Stimulated activated CD4-positive, alpha-beta T cell treated with anti-CD3 and anti-CD28 coated beads, Interleukin-4, amount 100 ng/mL, for 24 hours (primary cell): ENCODE measurements around the gene HINFP.
A peak's percentile ranks its signal among the peaks of the same experiment; 100 is the strongest.
"Not testable (repeated sequence)": the region's sequence is repeated elsewhere in the genome, so short reads cannot be mapped to it uniquely, and the experiment has no call there.

Experiments used
- DNase-seq: peaks from one replicate; pipeline ENCODE4 v3.0.0-alpha.2; 2020

Gene HINFP

DNA sequence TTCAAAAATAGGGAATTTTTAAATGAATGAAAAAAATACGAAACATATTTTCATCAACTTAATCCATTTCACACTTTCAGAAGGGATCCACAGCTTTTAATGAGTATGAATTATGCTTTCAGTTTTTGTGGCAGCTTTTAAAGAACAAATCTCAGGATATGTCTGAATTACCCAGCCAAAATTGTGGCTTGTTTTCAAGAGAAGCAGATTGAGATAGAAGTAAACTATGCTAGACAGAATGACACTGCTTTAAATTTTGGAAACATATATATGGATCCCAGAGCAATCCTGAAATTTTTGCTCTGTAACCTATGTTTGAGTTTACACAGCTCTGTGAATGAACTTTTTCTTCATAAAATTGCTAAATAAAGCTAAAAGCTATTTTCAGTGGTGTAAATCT is 2.4 kb upstream of the HINFP start:
- no peak for DNase-seq

DNA sequence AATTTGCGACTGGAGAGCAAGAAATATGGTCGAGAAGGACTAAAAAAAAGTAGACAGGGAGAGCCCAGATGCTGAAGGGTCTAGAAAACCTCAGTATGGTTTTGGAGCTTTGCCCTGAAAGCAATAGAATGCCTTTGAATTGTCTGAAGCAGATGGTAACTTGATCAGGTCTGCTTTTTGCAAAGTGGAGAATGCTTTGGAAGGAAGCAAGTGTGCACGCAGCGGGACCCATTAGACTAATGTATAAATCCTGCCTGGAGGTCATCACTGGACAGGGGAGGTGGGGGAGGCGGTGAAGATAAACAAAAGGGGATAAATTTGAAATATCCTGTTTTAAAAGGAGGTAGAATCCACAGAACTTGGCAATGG is 757 bp upstream of the HINFP start:
- no peak for DNase-seq

DNA sequence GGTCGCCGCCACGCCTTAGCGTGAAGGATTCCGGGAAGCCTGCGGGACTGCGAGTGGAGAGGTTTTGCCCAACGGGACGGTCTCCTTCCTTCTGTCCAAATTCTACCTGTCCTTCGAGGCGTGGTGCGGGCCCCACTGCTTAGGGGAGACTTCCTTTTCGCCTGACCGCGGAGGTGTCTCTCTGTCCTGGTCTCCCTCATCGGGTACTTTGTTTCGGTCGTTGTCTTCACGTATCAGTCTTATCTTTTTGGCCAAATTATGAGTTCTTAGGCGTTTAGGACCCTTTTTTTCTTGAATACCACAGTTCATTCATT is 388 bp downstream of the HINFP start:
- DNase-seq: no peak

DNA sequence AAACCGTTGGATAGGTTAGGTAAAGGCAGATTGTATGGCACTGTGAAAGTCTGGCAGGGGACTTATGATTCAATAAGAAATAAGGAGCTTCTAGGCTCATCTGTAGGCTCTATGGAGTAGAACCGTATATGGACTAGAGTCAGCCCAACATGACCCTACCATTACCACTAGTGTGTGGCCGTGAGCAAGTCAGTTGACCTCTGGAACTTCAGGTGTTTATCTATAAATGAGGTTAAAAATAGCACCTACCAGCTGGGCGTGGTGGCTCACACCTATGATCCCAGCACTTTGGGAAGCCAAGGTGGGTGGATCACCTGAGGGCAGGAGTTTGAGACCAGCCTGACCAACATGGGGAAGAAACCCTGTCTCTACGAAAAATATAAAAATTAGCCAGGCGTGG is 4.4 kb downstream of the HINFP start:
- DNase-seq: no peak

DNA sequence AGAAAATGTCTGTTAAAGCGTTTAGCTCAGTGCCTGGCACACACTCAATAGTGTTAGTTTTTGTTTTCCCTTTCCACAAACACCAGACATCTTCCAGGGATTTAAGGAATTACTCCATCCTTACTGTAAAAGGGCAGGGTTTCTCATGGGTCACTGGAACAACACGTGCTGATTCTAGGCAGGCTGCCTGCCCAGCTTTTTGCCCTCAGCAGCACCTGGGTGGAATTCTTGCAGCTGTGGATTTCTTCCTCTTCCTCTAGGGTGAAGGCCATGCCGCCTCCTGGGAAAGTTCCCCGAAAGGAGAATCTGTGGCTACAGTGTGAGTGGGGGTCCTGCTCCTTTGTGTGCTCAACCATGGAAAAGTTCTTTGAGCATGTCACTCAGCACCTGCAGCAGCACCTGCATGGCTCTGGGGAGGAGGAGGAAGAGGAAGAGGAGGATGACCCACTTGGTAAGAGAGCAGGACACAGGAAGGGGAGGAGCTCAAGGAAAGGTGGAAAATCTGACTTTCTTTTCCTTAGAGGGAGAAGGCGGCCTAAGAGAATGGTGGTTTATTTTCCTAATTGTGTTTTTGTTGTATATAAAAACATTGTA is 5.4 kb downstream of the HINFP start:
- no peak for DNase-seq

DNA sequence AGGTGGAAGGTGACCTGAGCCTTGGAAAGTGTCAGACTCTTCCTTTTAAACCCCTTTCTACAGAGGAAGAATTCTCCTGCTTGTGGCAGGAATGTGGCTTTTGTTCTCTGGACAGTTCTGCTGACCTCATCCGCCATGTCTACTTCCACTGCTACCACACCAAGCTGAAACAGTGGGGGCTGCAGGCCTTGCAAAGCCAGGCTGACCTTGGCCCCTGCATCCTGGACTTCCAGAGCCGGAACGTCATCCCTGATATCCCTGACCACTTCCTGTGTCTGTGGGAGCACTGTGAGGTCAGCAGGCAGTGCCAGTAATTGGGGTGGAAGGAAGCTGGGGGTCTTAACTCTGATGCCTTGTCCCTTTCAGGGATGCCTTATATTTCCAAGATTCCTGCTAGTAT is 9.3 kb downstream of the HINFP start:
- no peak for DNase-seq

DNA sequence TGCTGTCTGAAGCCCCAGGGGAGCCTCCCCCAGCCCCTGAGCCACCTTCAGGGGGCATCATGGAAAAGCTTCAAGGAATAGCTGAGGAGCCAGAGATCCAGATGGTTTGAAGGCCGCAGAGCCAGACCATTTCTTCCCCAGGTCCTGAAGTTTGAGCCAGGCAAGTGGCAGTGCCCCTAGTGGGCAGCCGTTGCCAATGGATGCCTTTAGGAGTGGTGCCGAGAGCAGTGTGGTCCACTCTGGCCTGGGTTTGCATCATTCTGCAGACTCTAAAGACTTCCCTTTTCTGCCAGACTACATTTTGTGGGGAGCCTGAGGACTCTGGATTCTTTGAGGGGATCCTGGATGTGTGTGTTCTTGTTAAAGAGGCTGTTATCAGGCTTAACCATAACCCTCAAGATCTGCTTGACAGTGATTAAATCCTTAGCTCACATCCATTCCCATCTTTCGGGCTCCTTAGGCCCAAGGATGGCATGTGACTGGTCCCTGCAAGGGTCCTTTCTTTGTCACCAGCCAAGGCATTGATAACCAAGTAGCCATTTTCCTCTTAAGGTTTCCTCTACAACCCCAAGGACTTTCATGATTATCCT is 13.1 kb downstream of the HINFP start:
- no peak for DNase-seq

DNA sequence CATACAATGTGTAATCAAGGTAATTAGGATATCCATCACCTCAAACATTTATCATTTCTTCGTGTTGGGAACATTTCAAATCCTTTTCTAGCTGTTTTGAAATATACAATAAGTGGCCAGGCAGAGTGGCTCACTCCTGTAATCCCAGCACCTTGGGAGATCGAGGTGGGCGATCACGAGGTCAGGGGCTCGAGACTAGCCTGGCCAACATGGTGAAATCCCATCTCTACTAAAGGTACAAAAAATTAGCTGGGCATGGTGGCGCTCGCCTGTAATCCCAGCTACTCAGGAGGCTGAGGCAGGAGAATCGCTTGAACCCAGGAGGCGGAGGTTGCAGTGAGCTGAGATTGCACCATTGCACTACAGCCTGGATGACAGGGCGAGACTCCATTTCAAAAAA is 17.9 kb downstream of the HINFP start:
- DNase-seq: not testable (repeated sequence)

DNA sequence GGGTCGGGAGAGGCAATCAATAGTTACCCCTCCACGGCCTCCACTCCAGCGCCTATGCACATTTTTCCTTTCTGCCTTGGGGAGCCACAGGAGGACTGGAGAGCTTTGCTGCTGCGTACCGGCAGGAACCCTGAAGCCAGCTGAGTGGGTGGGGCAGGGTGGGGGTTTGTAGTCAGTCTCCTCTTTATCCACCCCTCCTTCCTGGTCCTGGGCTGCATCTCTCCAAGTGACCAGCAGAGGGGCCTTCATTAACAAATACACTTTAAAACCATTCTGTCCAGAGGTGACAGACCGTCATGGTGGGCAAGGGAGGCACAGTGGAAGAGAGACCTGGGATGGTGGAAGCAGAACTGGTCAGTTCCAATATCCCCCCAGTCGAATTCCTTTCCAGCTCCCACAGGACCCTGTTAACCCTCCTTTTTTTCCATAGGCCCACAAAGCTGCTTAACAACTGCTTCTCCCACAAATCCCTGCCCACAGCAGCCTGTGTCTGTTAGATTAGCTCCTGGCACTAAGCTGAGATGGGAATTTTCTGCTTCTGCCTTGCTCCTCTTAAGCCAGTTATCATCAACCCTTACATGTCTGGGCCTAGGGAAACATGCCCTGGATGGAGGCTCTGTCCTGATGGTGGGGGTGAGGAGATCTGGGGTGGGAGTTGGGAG is 23.6 kb downstream of the HINFP start:
- DNase-seq: peak; percentile 20

DNA sequence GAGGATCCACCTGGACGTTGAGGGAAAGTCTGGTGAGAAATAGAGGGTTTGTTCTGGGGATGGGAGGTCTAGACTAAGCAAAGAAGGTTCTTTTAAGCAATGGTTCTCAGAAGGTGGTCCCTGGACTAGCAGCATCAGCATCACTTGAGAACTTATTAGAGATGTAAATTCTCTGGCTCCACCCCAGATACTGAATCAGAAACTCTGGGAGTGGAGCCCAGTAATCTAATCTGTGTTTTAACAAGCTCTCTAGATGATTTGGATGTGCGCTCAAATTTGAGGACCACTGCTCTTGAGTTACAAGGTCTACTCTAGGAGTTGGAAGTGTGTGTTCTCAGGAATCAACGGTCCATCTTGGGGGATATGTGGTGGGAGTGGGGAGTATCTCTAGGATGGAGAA is 24.2 kb downstream of the HINFP start:
- DNase-seq: no peak

DNA sequence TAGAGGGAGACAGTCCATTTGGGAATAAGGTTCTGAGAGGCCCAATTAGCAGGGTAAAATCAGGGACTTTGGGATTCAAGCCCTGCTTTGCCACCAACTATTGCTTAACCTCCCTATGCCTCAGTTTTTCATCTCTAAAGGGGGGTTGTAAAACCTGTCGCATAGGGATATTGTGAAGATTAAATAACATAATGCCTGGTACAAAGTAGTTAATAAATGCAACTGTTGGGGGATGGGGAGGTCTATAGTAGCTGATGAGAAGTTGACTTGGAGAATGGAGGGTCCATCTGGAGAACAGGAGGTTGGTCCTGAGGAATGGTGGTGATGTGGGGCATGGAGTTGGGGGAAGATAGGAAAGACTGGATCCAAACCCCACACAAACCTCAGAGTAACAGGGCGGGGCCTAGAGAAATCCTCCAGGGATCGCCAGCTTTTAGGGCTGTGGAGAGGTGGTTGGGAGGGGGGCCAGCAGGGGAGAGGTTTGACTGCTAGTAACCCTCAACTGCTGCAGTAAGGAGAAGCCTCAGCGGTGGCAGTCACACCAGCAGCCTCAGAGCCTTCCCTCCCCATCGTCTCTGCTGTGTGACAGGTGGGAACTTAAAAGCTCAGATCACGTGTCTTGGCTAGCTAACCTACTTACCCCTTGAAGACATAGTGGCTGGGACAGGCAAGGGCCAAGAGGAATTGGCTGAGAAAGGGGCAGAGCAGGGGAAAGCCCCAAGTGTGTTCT is 26.4 kb downstream of the HINFP start:
- DNase-seq: no peak

DNA sequence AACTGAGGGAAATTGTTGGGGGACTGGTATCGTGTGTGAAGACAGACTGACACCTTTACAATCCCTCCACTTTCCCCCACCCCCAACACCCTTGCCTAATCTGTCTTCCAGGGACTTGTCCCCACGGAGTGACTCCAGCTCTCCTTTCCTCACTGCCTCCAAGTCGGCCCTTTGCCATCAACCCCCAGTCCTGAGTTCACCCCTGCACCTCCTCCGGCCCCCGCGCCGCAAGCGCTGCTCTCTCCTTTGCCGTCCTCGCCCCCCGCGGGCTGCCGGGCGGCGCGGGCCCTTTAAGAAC is 27.3 kb downstream of the HINFP start:
- no peak for DNase-seq

DNA sequence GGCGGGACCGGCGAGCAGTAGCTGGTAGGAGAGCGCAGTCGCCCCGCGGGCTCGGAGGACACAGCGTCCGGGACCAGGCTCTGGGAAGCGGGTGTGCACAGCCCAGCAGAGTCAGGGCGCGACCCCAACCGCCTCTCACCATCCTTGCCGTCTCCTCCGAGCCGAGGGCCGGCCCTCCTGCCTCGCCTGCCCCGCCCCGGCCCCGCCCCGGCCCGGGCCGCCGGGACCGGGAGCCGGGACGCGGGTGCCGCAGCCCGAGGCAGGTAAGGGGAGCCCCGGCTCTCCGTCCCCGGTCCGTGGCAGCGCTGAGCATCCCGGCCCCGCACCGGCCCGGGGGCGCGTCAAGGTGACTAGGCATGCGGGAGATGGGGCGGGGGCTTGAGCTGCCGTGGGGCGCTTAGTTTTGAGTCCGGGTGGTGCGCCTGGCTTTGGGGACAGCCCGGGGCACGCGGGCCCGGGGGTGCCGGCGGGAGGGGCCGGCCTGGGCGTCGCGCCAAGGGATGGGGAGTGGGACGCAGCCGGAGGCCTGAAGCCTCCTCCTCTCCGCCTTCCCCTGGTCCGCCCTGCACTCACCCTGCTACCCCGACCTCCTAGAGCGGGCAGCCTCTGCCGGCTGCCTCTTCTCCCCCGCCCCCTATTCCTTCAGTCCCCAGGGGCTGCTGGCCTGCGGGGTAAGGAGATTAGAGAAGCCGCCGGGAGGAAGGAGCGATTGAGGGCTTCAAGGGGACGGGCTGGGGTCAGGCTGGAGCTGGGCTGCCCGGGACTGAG is 27.8 kb downstream of the HINFP start, which contains the start of gene ABCG4:
ABCG4 (plus strand) TSS at position 35 of the 768 bp plus-strand sequence. CDS start 914 bp downstream, outside the sequence.
- peak; percentile 12 for DNase-seq

DNA sequence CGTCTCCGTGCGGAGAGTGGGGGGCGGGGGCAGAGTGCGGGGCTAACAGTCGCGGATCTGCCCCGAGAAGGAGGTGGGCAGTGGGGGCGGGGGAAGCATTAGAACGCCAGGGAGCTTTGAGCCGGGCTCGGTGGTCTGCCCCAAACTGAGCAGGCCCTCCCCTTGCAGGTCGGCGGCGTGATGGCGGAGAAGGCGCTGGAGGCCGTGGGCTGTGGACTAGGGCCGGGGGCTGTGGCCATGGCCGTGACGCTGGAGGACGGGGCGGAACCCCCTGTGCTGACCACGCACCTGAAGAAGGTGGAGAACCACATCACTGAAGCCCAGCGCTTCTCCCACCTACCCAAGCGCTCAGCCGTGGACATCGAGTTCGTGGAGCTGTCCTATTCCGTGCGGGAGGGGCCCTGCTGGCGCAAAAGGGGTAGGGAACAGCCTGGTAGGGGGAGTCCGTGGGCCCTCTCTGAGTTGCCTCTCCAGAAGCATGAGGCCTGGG is 28.5 kb downstream of the HINFP start:
- DNase-seq: no peak

DNA sequence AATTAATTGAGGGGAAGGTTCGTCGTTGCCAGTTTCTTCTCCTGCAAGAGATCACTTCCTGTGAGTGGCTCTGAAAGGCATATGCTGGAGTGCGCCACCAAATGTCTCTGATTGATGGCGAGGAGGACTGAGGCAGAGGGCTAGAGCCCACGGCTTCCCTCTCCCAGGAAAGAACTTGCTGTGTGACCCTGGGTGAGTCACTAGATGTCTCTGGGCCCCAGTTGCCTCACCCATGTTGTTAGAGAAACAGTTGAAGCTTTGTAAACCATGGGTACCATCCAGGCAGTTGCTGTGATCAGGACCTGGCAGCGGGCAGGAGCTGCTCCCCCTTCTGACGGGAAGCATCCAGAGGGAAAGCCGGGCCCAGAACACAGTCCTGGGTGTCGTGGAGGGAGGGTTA is 30.7 kb downstream of the HINFP start:
- no peak for DNase-seq

DNA sequence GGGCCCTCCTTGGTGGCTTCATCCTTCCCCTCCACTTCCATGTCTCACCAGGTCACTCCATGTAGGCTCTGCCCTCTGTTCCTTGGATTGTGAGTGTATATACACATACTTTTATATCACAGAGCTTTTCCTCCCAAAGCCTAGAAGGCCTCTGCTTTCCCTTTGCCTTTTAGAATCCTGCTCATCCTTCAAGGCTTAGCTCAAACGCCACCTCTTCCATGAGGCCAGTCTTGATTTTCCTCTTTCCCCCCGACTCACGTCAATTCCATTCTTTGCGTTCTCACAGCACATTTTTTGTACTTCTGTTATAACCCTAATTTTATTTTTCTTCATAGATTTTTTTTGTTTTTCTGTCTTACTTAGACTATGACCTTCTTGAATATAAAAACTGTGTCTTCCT is 31.2 kb downstream of the HINFP start:
- DNase-seq: no peak

DNA sequence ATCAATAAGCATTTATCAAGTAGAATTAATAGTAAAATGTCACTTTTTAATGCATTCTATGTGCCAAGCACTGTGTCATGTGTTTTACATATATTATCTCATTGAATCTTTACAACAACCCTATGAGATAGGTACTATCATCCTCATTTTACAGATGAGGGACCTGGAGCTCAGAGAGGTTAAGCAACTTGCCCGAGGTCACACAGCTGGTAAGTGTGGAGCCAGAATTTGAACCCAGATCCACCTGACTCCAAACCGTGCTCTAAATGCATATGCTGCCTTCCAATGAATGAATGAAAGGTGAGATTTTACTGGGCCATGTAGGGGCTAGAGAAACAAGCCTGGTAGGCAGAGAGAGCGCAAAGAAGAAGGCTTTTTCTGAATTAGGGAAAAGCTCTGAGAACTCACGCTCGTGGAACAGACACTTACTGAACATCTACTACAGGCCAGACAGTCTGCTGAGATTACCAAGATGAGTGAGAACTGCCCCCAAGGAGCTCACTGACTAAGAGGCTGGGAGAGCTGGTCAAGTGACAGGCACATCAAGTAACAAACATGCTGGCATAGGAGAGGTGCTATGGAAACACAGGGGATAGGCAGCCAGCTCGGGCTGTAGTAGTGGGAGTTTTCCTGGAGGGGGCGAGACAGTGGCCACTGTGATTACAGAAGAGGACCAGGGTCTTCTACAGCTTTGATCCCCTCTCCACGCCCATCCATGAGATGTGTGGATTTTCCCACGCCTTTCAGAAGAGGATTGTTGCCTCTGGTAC is 31.9 kb downstream of the HINFP start:
- no peak for DNase-seq

DNA sequence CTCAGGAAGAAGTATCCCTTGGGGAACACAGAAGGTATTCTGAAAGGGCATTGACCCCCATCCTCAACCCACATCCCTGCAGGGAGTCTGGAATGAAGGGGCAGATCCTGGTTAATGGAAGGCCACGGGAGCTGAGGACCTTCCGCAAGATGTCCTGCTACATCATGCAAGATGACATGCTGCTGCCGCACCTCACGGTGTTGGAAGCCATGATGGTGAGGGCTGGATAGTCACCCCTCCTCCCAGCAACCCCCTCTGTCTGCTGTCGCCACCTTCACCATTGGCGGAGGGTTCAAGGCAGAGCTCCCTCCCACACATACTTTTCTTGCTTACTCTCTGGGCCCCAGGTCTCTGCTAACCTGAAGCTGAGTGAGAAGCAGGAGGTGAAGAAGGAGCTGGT is 32.8 kb downstream of the HINFP start:
- no peak for DNase-seq

DNA sequence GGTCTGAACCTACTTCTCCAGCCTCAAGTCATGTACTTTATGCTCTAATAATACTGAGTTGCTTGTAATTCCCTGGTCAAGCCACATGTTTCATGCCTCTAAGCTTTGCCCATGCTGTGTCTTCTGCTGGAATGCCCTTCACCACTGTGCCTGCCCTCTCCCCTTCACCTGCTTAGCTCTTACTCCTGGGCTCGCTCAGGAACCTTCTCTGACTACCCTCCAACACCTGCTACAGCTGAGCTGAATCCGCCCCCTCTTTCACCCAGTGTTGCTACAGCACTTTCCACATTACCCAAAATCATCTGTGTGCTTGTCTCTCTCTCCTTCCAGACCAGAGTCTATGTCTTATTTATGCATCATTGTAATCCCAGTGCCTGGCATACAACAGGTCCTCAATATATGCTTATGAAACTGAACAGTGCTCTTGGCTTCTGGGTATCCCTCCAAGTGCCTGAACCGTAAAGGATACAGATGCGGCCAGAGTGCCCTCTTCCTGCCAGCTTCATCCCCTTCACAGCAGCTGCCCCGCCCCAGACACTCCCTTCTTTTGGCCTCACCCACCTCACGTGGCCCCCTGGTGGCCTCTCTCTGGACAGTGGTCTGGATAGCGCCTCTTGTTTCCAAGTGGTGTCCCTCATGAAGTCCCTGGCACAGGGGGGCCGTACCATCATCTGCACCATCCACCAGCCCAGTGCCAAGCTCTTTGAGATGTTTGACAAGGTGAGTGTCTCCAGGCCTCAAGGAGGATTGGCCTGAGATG is 34.5 kb downstream of the HINFP start:
- no peak for DNase-seq

DNA sequence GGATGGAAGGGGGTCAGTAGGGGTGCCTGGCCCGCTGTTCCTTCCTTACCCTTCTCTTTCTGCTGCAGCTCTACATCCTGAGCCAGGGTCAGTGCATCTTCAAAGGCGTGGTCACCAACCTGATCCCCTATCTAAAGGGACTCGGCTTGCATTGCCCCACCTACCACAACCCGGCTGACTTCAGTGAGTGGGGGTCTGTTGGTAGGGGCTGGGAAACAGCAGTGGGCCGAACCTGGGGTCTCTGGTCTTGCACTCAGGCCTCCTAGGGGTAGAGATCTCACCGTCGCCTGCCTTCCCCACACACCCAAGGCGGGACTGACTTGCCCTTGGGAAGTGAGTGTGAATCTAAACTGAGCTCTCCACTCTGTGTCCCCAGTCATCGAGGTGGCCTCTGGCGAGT is 35.1 kb downstream of the HINFP start:
- no peak for DNase-seq

DNA sequence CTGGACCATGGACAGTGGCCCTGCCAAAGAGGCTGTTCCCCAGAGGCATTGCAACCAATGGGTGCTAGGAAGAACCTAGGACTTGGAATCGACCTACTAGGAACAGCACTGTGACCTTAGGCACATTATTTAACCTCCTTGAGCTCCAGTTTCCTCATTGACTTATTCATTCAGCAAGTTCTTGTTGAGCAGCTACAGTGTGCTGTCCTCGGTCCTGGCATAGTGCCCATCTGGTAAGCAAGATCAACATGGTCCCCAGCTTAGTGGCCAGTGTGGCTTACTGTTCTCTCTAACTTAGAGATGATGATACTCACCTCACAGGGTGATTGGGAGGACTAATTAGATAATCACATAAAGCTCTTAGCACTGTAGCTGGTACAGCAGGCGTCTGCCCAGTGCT is 35.7 kb downstream of the HINFP start:
- DNase-seq: no peak

DNA sequence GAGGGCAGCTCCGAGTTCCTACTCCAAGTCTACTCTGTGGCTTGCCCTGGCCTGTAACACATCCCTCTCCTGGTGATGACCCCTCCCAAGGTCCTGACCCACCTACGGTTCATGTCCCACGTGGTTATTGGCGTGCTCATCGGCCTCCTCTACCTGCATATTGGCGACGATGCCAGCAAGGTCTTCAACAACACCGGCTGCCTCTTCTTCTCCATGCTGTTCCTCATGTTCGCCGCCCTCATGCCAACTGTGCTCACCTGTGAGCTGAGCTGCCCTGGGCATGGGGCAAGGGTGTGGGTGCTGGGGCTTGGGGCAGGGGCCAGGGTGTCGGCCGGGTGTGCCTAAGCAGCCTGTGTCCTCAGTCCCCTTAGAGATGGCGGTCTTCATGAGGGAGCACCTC is 37.1 kb downstream of the HINFP start:
- DNase-seq: no peak
